SW 1271 (cell line): ENCODE data around the gene PTGR1.
A peak's percentile ranks its signal among the peaks of the same experiment; 100 is the strongest.
"Not testable (repeated sequence)": the region's sequence is repeated elsewhere in the genome, so short reads cannot be mapped to it uniquely, and the experiment has no call there.

ENCODE experiments used
- DNase-seq, 2 experiments: peaks; one replicate each; lab custom pipeline; 2025; lab: John Stamatoyannopoulos, UW

PTGR1 gene

DNA sequence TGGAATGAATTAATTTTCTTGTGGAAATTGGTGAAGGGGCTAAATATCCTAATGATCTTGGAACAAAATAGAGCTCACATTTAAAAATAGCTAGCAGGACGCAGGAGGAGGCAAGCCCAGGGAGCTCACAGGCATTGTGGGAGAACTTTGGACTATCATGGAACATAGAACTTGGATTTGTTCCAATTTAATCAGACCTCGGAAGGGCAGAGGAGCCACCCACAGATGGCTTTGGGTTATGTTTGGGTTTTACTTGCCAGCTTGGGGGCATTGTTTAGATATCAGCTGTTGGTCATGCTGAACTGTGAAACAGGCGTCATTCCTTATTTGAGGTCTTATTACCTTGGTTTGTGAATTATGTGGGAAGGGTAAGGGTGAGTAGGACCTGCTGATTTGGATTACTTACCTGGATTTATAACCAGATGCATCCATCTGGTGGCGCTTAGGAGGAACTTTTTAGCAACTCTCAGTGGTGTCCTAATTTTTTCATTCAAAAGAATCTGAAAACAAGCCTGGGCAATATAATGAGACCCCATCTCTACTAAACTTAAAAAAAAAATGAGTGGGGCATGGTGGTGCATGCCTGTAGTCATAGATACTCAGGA lies 14.1 kb upstream of the PTGR1 start:
- DNase-seq, result no peak

GRCh38 chr9:111610845-111611244 lies 11.4 kb upstream of the PTGR1 start:
- no peak for DNase-seq

GRCh38 chr9:111610149-111610548 lies 10.7 kb upstream of the PTGR1 start:
- no peak for DNase-seq

GRCh38 chr9:111605041-111605559 lies 5.7 kb upstream of the PTGR1 start:
- DNase-seq, result no peak

DNA sequence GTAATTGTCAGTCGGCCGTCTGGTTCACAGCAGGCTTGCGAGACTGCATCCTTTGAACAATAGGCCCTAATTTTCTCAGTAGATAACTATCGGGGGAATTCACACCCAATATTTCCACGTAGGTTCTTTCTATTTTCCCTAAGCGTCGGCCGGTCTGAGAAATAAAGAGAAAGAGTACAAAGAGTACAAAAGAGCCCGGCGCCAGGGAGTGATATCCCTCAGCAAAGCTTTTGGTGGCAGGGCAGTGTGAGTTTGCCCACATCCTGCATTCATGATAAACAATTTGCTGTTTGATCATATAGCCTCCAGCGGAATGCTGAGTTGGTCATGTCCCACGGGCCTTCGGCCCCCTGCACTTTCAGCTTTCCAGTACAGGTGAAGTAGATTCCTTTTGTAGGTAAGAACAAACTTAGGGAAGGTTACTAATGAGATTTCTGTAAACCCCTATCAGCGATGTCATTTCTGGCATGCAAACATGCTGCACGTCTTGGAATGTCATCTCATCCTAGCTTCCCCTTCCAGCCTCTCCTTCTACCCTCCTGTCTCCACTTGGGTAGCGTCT lies 4.7 kb upstream of the PTGR1 start:
- DNase-seq, result no peak

DNA sequence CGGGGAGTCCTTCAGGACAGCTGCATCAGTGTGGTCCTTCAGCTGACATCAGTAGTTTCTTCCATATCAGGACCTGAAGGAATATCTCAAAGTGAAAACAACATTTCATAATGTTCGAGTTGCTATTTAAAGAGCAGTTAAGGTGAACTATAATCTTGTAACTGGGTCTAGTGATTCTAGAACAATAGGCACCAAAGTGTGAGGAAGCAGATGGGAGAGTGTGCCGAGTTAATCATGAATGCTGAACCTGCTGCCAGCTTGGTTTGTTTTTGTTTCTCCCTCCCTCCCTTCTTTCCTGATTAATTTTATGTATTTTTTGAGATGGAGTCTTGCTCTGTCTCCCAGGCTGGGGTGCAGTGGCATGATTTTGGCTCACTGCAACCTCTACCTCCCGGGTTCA lies 3.6 kb upstream of the PTGR1 start:
- DNase-seq, result no peak

DNA sequence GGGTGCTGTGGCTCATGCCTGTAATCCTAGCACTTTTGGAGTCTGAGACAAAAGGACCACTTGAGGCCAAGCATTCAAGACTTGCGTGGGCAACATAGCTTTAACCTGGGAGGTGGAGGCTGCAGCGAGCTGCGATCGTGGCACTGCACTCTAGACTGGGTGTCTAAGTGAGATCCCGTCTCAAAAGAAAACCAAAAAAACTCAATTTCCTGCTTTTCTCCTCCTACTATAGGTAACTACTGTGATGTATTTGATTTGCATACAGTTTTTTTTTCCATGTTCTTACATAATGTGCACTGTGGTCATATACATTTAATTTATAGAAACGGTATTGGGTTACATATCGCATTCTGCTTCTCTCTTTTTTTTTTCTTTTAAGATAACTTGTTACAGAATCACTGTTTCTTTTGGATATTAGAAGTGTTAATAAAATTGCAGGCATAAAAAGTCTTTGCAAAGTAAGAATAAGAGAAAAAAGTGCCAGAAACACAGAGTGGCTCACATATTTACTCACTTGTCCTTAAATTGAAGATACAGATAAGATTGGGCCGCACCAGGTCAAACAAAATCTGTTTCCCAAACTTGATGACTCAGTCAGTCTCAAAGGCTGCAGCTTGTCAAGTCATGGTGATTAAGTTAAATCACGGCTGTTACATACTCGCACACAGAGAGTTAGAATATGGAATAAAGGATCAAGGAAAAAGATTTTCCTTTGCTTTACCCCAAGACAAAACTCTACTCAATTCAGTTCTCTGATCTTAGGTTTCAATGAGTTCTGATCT lies 2.0 kb upstream of the PTGR1 start:
- no peak for DNase-seq

- DNase-seq, result no peak
Measured at GRCh38 chr9:111599955-111600343, 502 bp upstream of the PTGR1 start.

GRCh38 chr9:111598733-111599091 lies 735 bp downstream of the PTGR1 start:
- DNase-seq, result peak in 1 of 2 experiments; percentile 22

DNA sequence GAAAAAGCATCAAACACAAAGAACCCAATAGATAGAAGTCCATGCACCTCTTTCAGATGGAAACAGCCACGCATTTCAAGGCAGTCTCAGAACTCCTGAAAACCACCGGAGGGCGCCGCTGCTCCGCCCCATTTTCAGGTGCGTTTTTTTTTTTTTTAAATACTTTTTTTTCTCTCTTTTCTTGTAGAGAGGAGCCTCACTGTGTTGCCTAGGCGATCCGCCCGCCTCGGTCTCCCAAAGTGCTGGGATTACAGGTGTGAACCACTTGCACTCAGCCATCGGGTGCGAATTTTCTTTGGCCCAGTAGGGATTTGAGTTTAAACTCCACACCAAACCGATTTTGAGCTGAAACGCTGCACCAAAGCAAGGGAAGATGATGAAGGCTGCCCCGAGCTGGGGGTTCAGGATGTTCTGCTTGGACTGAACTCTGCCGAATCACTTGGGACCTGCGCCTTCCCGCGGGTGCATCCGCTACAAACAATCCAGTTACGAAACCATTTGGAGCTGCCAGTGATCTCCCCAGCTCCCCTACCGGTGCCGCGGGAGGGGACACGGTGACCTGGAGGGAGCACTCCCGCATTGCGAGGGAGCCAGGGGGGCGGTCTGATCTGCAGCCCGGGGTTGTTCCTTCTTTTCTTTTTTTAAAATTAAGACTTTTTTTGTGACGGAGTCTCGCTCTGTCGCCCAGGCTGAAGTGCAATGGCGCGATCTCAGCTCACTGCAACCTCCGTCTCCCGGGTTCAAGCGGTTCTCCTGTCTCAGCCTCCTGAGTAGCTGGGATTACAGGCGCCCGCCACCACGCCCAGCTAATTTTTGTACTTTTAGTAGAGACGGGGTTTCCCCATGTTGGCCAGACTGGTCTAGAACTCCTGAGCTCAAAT lies 1.4 kb downstream of the PTGR1 start:
- DNase-seq, result peak; percentile 37 to 78

DNA sequence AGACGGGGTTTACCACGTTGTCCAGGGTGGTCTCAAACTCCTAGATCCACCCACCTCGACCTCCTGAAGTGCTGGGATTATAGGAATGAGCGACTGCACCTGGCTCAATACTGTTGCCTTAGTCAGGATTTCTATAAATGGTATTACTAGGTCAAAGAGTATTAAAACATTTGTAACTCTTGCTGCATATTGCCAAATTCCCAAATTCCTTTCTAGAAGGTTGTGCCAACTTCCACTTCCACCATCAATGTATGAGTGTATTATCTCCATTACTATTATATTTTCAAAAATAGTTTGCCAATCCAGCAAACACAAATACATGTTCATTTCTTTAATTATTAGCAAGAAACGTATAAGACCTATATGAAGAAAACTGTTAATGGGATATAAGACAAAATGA lies 10.6 kb downstream of the PTGR1 start:
- DNase-seq, result no peak

DNA sequence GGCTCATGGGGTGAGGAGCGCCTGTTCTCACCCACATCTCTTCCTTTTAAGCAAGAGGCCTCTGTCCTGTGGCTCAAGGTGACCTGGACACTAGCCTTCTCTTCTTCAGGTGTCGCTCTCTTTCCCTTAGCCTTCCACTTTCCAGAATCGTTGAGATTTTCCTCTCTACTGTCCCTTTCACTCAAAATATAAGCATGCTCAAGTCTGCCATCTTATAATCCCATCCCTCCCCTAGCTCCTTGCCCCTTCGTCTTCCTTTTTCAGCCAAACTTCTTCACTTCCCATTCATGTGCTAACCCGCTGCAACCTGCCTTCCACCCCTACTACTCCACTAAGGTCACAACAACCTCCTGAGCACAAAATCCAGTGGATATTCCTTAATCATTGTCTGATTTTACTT lies 13.1 kb downstream of the PTGR1 start:
- DNase-seq, result no peak

- DNase-seq, result no peak
Measured at GRCh38 chr9:111582888-111583287, 16.6 kb downstream of the PTGR1 start.

DNA sequence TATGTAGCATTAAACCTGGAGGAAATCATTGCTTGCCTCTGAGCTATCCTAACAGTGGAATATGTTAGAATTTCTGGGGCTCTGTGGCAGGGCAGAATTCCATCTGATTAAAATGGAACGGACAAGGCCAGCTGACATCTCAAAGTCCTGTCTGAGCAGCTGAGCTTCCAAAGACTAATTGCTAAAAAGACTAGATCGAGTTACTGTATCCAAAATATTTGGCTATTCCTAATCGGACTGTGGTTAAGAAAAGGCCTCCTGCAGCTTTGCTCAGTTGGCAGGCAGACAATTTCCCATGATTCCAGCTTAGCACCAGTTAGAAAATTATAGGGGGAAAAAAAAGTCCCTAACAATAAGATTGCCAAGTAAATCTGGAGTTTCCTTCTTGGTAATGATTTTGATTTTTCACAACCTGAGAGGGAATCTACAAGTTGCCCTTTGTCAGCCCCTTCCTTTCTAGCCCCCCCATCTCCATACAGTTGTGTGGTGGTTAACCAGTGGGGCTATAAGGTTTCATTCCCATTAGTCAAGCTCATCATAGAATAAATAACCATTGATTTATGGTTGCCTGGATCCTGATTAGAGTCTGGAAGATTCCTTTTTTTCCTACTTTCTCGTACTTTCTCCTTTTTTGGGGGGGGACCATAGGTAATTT lies 26.4 kb downstream of the PTGR1 start:
- no peak for DNase-seq

- DNase-seq, result not testable (repeated sequence)
Measured at GRCh38 chr9:111568127-111568526, 31.3 kb downstream of the PTGR1 start.

GRCh38 chr9:111566234-111566633 lies 33.2 kb downstream of the PTGR1 start:
- DNase-seq, result no peak

DNA sequence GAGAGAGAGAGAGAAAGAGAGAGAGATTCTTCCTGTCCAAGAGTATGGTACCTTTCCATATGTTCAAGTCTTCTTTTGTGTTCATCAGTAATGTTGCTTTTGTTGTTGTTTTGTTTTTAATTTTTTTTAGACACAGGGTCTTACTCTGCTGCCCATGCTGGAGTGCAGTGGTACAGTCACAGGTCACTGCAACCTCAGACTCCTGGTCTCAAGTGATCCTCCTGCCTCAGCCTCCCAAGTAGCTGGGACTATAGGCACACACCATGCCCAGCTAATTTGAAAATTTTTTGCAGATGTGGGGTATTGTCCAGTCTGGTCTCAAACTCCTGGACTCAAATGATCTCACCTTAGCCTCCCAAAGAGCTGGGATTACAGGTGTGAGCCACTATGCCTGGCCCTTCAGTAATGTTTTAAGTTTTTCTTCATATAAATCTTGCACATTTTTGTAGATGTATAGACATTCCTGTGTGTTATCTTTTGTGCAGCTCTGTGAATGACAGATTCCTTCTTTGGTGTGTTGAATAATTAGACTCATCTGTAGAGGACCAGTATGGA lies 38.2 kb downstream of the PTGR1 start:
- no peak for DNase-seq

- no peak for DNase-seq
Measured at GRCh38 chr9:111559000-111559610, 40.3 kb downstream of the PTGR1 start.

GRCh38 chr9:111555425-111555824 lies 44.0 kb downstream of the PTGR1 start:
- DNase-seq, result not testable (repeated sequence)

DNA sequence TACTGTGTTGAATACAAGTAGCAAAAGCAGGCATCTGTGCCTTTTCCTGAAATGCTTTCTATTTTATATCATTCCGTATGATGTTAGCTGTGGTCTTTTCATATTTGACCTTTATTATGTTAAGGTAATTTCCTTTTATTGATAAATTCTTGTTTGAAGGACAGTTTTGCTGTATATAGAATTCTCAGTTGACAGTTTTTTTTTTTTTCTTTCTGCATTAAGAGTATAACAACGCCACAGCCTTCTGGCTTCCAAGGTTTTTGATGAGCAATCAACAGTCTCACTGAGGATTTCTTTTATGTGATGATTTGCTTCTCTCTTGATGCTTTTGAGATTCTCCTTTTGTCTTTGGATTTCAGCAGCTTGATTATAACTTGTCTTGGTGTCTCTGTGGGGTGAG lies 50.8 kb downstream of the PTGR1 start:
- DNase-seq, result no peak
